Measurements from ENCODE around the gene LRRC74B.
A peak's percentile ranks its signal among the peaks of the same experiment; 100 is the strongest.
"Not testable (repeated sequence)": the region's sequence is repeated elsewhere in the genome, so short reads cannot be mapped to it uniquely, and the experiment has no call there.

Gene LRRC74B

GRCh38 chr22:21045585-21046294, at the start of gene LRRC74B:
Gene LRRC74B (plus strand): TSS chr22:21045946. CDS start chr22:21045987, 41 bp downstream.
- DNase-seq (ENCODE audit: low read depth, low spot score) = peak; percentile 46
- no peak within 1 kb of the TSS for H3K27ac ChIP-seq

- no peak overlapping the region for H3K27ac ChIP-seq
- no peak for DNase-seq (ENCODE audit: low read depth, low spot score)
Measured at GRCh38 chr22:20996031-20996410, 49.7 kb upstream of the LRRC74B start.

GRCh38 chr22:20996598-20997535, 48.9 kb upstream of the LRRC74B start:
- no peak for DNase-seq (ENCODE audit: low read depth, low spot score)
- H3K27ac ChIP-seq = no peak overlapping the region

- H3K27ac ChIP-seq = no peak overlapping the region
- DNase-seq (ENCODE audit: low read depth, low spot score) = no peak
Measured at GRCh38 chr22:20997536-20998257, 48.0 kb upstream of the LRRC74B start.

GRCh38 chr22:20998411-20999336, 47.1 kb upstream of the LRRC74B start:
- no peak overlapping the region for H3K27ac ChIP-seq
- no peak for DNase-seq (ENCODE audit: low read depth, low spot score)

- no peak for DNase-seq (ENCODE audit: low read depth, low spot score)
- no peak overlapping the region for H3K27ac ChIP-seq
Measured at GRCh38 chr22:20999350-21000206, 46.2 kb upstream of the LRRC74B start.

- H3K27ac ChIP-seq = no peak overlapping the region
- DNase-seq (ENCODE audit: low read depth, low spot score) = no peak
Measured at GRCh38 chr22:21000207-21000986, 45.3 kb upstream of the LRRC74B start.

GRCh38 chr22:21000987-21001600, 44.7 kb upstream of the LRRC74B start:
- H3K27ac ChIP-seq = peak overlapping the region; percentile 98
- no peak for DNase-seq (ENCODE audit: low read depth, low spot score)

- H3K27ac ChIP-seq = peak within 1 kb of the TSS; percentile 98
- peak; percentile 79 for DNase-seq (ENCODE audit: low read depth, low spot score)
Measured at GRCh38 chr22:21001601-21002325, 44.0 kb upstream of the LRRC74B start, which contains the start of gene THAP7. Gene THAP7 (minus strand): TSS chr22:21002118. CDS start chr22:21001911, 207 bp downstream.

- no peak for DNase-seq (ENCODE audit: low read depth, low spot score)
- H3K27ac ChIP-seq = no peak overlapping the region
Measured at GRCh38 chr22:21003782-21004181, 42.0 kb upstream of the LRRC74B start.

GRCh38 chr22:21009208-21009607, 36.5 kb upstream of the LRRC74B start:
- not testable (repeated sequence) for H3K27ac ChIP-seq; DNase-seq (ENCODE audit: low read depth, low spot score)

GRCh38 chr22:21009638-21010425, 35.9 kb upstream of the LRRC74B start:
- H3K27ac ChIP-seq = no peak overlapping the region
- DNase-seq (ENCODE audit: low read depth, low spot score) = peak; percentile 10

- no peak overlapping the region for H3K27ac ChIP-seq
- no peak for DNase-seq (ENCODE audit: low read depth, low spot score)
Measured at GRCh38 chr22:21010426-21011113, 35.2 kb upstream of the LRRC74B start.

- no peak overlapping the region for H3K27ac ChIP-seq
- DNase-seq (ENCODE audit: low read depth, low spot score) = no peak
Measured at GRCh38 chr22:21012446-21013407, 33.0 kb upstream of the LRRC74B start.
